ENCODE data around the gene NPFFR2.
A peak's percentile ranks its signal among the peaks of the same experiment; 100 is the strongest.
"Not testable (repeated sequence)": the region's sequence is repeated elsewhere in the genome, so short reads cannot be mapped to it uniquely, and the experiment has no call there.

NPFFR2 gene

DNA sequence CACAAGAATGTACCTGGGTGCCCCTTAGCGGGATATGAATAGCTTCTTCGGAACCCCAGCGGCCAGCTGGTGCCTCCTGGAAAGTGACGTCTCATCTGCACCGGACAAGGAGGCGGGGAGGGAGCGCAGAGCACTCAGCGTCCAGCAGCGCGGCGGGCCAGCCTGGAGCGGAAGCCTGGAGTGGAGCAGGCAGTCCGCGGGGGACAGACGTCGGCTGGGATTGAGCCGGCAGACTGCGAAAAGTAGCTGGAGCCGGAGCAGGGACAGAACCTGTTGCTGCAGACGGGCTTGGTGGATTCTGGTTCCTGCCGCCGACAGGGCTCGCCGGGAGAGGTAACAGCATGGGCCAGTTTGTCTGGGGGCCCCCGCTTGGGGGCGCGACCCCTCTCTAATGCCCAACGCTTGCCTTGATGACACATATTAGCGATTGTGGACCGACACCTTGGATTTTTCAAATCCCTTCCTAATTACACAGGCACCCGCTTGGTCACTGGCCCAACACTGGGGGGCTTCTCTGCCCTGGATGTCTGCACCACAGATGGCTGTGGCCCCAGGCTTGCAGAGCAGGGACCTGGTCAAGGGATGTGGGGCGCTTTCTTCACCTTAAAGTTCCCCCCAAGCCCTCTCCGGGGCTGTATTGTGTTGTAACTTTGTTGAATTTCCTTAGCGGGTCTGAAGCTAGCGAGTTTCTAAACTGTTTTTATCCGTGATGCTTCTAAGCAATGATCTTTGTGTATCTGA is at the start of gene NPFFR2:
TSS of gene NPFFR2 (plus strand) at position 133 of the 741 bp plus-strand sequence. CDS start 96,592 bp downstream, outside the sequence.
- peak in 15 of 56 donors; percentile 0 to 30 (median 6) for DNase-seq

DNA sequence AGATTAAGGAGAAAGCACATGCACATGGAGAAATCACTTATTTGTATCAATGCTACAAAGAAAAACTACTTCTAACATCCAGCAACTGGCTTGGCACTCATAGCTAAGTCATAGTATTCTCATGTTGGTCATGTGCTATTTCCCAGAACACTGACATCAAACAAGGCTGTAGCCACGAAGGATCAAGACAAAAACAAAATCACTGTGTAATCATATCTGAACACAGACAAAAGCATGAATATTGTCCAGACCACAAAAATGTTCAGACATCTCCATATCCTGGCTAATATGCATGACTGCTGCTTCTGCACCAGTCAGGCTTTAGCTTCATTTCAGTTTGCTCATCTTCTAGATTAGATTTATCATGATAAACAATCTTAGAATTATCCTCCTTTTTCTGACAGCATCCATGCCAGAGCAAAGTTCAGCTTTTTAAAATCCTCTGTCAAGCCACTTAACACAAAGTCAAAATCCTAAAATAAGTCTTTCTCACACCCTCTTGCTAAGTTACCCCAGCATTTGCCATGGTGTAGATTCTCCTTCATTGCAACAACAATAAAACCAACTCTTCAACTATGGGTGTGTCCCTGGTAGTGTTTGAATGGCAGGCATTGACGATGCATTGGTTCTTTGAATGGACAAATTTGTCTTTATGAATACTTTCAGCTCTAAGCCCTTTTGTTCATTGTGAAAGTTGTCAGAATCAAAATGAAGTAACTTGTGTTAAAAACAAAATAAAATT is 39.1 kb upstream of the NPFFR2 start:
- DNase-seq: no peak

DNA sequence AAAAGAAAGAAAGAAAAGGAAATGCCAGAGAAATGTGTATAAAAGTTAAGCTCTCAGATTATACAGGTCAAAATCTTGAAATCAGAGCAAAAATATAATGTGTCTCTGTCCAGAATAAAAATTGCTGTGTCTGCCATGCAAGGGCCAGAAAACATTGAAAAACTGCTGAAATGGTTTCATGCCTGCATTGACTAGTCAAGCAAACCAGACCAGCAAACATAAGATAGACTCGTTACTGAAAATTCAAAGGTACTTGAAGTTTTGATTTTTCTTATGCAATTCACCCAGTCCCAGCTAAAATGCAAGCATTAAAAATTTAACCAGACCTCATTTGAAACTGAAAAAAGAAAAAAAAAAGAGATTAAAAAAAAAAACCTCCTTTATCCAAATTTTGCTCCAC is 37.2 kb upstream of the NPFFR2 start:
- DNase-seq: no peak

DNA sequence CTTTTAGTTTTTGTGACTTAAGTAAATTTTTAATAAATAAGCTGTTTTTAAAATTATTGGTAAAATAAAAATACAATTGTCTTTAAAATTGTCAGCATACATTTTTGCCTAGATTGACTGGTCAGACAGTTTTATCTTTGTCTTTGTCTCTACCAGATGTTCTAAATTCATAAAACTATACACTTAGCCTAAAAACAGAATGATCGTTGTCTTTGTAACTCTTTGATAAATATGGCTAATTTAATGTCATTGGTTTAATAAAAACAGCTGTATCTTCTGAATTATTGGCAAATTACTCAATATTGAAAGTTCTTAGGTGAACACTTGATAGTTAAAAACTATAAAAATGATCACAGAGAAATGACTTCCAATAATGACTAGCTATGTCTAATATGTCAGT is 36.5 kb upstream of the NPFFR2 start:
- DNase-seq: no peak

- no peak for DNase-seq
These were observed 25.2 kb upstream of the NPFFR2 start for GRCh38 chr4:72006586-72006985.

DNA sequence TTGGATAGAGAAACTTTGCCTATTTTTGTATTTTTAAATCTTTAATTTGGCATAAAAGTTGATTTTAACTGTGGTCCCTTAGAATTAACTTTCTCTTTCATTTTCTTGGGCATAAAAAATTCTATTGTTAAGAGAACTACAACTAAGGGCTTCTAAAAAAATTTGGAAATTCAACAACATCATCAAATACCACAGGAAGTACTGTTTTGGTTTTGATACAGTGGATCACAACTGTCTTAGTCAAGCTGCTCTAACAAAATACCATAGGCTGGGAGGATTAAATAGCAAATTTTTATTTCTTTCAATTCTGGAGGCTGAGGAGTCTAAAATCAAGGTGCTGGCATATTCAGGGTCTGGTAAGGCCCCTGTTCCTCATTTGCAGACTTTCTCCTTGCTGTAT is 19.9 kb upstream of the NPFFR2 start:
- DNase-seq: no peak

DNA sequence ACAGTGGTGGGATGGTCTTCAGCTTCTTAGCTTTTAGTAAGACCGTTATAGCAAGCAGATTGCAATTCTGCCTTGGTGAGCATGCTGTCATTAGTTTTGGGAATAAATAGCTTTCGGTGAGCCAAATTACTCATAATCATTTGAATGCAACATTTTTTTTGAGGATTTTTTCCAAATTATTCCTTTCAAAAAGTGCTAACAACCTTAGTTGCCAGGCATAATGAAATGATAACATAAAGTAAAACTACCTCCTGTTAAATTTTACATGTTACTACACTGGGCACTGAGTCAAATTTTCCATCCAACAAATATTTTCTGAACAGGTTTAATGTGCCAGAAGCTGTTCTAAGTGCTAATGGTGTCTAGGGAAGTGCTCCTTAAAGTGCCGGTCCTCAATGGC is 15.8 kb upstream of the NPFFR2 start:
- no peak for DNase-seq

DNA sequence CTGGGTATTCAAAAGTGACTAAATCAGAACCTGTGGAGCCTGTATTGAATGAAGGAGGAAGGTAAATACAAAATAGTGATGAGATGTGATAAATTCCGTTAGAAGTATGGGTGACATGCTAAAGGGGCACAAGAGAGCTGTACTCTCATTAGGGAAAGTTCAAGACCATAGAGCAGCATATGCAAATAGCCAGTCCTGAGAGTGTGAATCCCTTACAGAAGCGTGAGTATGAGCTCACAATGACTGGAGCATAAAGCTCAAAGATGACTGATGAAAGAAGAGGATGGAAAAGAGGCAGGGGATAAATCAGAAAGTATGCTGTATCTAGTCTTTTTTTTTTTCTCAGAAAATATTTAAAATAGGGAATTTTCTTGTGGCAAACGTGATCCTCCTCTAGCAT is 12.1 kb upstream of the NPFFR2 start:
- no peak for DNase-seq

DNA sequence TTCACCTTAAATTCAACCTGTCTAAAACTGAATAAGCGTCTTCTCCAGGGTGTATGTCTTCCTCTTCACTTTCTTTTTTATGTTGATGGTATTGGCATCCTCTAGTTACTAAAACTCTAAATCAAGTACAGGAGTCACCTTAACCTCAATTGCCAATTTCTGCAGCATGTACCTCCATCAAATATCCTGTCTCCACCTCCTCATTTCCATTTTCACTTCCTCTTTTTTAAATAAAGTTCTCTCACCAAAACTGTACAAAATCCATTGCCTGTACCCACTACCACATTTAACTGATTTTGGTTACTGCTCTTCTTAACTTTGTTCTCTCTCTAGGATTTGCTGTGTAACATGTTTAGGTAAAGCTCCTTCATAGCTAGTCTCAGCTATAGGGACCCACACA is 9.2 kb upstream of the NPFFR2 start:
- DNase-seq: no peak

- DNase-seq: no peak
These were observed 23.8 kb downstream of the NPFFR2 start for GRCh38 chr4:72055566-72055965.

DNA sequence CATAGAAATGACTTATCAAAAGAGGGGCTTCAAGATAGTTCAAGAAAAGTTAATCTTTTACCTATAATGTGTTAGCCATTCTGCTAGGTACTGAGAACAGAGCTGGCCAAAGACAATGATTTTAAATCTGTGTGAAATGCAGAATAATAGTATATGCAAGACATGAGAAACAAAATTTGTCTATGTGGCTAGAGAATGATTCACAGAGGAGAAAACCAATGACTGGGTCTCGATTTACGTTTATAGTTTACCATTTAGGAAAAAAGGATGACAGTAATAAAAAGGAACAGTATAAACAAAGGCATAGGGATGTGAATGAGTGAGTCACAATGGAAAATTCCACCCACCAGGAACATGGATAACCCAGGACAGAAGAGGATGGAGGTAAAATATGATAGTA is 31.9 kb downstream of the NPFFR2 start:
- no peak for DNase-seq

GRCh38 chr4:72067051-72067450 is 35.3 kb downstream of the NPFFR2 start:
- no peak for DNase-seq

GRCh38 chr4:72073816-72074215 is 42.0 kb downstream of the NPFFR2 start:
- DNase-seq: no peak

DNA sequence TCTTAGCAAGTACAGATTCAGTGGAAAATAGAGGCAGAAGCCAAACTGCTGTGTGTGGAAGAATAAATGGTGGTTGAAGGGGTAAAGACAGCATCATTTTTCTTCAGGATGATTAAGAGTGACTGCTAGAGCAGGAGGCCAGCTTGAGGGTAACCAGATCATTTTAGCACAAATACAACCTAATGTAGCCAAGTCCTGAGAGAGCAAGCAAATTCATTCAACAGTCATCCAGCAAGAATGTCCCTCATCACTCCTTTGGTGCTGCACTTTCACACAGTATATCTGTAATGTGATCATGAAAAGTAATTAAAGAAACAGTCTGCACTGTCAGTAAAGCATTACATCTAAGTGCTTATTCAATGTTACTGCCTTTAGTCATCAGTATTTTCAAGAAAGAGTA is 44.8 kb downstream of the NPFFR2 start:
- no peak for DNase-seq

GRCh38 chr4:72077346-72077745 is 45.5 kb downstream of the NPFFR2 start:
- no peak for DNase-seq

GRCh38 chr4:72084587-72085011 is 52.8 kb downstream of the NPFFR2 start:
- DNase-seq: no peak

DNA sequence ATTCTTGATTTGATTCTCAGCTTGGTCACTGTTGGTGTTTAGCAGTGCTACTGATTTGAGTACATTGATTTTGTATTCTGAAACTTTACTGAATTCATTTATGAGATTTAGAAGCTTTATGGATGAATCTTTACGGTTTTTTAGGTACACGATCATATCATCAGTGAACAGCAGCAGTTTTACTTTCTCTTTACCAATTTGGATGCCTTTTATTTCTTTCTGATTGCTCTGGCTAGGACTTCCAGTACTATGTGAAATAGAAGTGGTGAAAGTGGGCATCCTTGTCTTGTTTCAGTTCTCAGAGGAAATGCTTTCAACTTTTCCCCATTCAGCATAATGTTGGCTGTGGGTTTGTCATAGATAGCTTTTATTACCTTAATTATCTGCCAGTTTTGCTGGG is 58.8 kb downstream of the NPFFR2 start:
- DNase-seq: not testable (repeated sequence)

GRCh38 chr4:72094059-72094797 is 62.4 kb downstream of the NPFFR2 start:
- no peak for DNase-seq

GRCh38 chr4:72107456-72107855 is 75.7 kb downstream of the NPFFR2 start:
- DNase-seq: no peak

GRCh38 chr4:72109364-72109763 is 77.6 kb downstream of the NPFFR2 start:
- DNase-seq: no peak

DNA sequence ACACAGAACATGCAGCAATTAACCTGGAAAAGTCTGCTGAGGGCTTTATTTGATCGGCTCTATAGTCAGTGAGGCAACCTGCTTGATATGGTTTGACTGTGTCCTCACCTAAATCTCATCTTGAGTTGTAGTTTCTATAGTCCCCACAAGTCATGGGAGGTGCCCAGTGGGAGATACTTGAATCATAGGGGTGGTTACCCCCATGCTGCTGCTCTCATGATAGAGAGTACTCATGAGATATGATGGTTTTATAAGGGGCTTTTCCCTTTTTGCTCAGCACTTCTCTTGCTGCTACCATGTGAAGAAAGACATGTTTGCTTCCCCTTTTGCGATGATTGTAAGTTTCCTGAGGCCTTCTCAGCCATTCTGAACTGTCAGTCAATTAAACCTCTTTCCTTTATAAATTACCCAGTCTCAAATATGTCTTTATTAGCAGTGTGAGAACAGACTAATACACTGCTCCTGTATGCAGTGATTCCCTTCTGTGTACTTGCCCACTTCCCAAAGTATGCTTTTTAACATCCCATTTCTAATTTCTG is 78.2 kb downstream of the NPFFR2 start:
- DNase-seq: no peak

- DNase-seq: no peak
These were observed 79.1 kb downstream of the NPFFR2 start for GRCh38 chr4:72110886-72111285.

Data from amygdala (tissue), 56 donors.